ENCODE data around the gene ALOX5. TPM values are rescaled to one million over a fixed set of nuclear protein-coding genes. Genes with fewer than 3 reads are reported as not detected.
A peak's percentile ranks its signal among the peaks of the same experiment; 100 is the strongest.

Gene ALOX5
- total RNA-seq, 1 donor from 2014 or later = 1.6 TPM

DNA sequence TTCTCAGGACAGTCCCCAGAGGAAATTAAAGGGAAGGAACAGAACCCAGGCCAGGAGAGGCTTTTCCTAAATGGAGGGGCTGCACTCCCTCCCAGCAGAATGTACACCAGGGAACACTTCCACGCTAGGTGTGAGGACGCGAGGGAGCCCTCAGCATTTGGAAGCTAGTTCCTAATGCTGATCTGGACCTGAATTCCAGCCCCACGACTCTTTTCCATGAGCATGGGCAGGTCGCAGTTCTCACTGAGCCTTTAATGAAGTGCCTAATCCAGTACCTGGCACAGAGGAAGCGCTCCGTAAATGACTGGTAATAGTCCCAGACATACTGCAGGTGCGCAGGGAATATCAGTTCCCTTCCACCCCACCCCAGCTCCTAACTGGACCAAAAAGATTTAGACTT is 1.1 kb downstream of the ALOX5 start:
- H3K4me3 ChIP-seq = no peak overlapping the region
- H4K20me1 ChIP-seq (ENCODE audit: low read depth) = no peaks in the 10 kb centered on the region
- H3K4me3 Mint-ChIP-seq = peak overlapping the region; percentile 82
- H3K27me3 ChIP-seq = peaks cover 80% of the 10 kb centered on the region
- H2AFZ ChIP-seq (replicated peaks) = no peak overlapping the region
- H3K27ac Mint-ChIP-seq = no peak overlapping the region
- no peaks in the 10 kb centered on the region for H3K9me3 ChIP-seq (ENCODE audit: low read depth)
- peaks cover 8% of the 10 kb centered on the region for H3K4me1 Mint-ChIP-seq
- peaks cover 2% of the 10 kb centered on the region for H3K9me3 Mint-ChIP-seq
- H3K4me2 ChIP-seq = no peak overlapping the region
- H3K36me3 ChIP-seq = no peaks in the 10 kb centered on the region
- no peak for TF ChIP-seq CTCF (IDR thresholded peaks at IDR 0.05)
- TF ChIP-seq EZH2 (IDR thresholded peaks at IDR 0.05) = no peak
- TF ChIP-seq EZH2phosphoT487 (IDR thresholded peaks at IDR 0.05) = no peak
- no peak for DNase-seq (ENCODE audit: low spot score)
- H3K4me1 ChIP-seq = peaks cover 9% of the 10 kb centered on the region
- peaks cover 52% of the 10 kb centered on the region for H3K27me3 Mint-ChIP-seq (ENCODE audit: insufficient read depth, low read depth)
- H3K9ac ChIP-seq = no peak overlapping the region
- H3F3A ChIP-seq (ENCODE audit: low read depth) = peaks cover 4% of the 10 kb centered on the region
- H3K27ac ChIP-seq = no peak overlapping the region
- no peaks in the 10 kb centered on the region for H3K79me2 ChIP-seq (ENCODE audit: low read depth)
- H3K36me3 Mint-ChIP-seq = peaks cover 2% of the 10 kb centered on the region

DNA sequence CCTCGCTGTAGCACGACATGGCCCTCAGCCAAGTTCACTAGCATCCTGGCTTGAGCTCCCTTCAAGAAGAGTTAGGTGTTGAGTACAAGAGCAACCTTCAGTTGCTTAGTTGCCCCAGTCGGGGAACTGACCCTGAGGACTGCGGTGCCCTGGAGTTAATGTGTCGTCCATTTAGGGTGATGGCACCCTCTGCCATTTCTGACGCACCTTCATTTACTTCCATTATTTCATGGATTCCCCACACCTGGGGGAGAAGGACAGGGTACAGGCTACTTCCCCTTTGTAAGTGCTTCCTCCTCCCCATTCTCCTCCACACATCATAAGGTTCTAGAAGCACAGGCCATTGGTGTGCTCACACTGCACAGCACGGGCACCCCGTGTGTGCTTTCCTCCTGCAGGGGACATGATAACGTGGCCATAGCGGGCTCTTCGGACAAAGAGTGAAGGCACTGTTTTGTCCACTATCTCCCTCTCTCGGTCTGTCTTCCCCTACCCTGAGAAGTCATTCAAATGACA is 1.8 kb downstream of the ALOX5 start:
- Histone ChIP-seq H3K27me3 (peaks cover 74% of the 10 kb centered on the region), H3F3A (ENCODE audit: low read depth) (peaks cover 4% of the 10 kb centered on the region), H2AFZ (replicated peaks) (no peak overlapping the region), H3K4me2 (no peak overlapping the region), H3K4me1 (peaks cover 9% of the 10 kb centered on the region), H3K9ac (no peak overlapping the region), H3K27ac (no peak overlapping the region), H3K79me2 (ENCODE audit: low read depth) (no peaks in the 10 kb centered on the region), H4K20me1 (ENCODE audit: low read depth) (no peaks in the 10 kb centered on the region), H3K4me3 (no peak overlapping the region), H3K9me3 (ENCODE audit: low read depth) (no peaks in the 10 kb centered on the region), H3K36me3 (no peaks in the 10 kb centered on the region)
- peaks cover 2% of the 10 kb centered on the region for H3K9me3 Mint-ChIP-seq
- peaks cover 2% of the 10 kb centered on the region for H3K36me3 Mint-ChIP-seq
- peaks cover 8% of the 10 kb centered on the region for H3K4me1 Mint-ChIP-seq
- DNase-seq (ENCODE audit: low spot score) = no peak
- TF ChIP-seq EZH2 (IDR thresholded peaks at IDR 0.05) (no peak), CTCF (IDR thresholded peaks at IDR 0.05) (no peak), EZH2phosphoT487 (IDR thresholded peaks at IDR 0.05) (no peak)
- H3K4me3 Mint-ChIP-seq = peak overlapping the region; percentile 46
- H3K27ac Mint-ChIP-seq = no peak overlapping the region
- peaks cover 51% of the 10 kb centered on the region for H3K27me3 Mint-ChIP-seq (ENCODE audit: insufficient read depth, low read depth)

GRCh38 chr10:45376371-45376801 is 2.4 kb downstream of the ALOX5 start:
- no peaks in the 10 kb centered on the region for H3K79me2 ChIP-seq (ENCODE audit: low read depth)
- Mint-ChIP-seq H3K4me1 (peaks cover 8% of the 10 kb centered on the region), H3K36me3 (peaks cover 2% of the 10 kb centered on the region), H3K4me3 (no peak overlapping the region), H3K27me3 (ENCODE audit: insufficient read depth, low read depth) (peaks cover 46% of the 10 kb centered on the region), H3K9me3 (peaks cover 2% of the 10 kb centered on the region), H3K27ac (no peak overlapping the region)
- TF ChIP-seq CTCF (IDR thresholded peaks at IDR 0.05) (no peak), EZH2phosphoT487 (IDR thresholded peaks at IDR 0.05) (no peak), EZH2 (IDR thresholded peaks at IDR 0.05) (no peak)
- no peak overlapping the region for H3K4me3 ChIP-seq
- no peak overlapping the region for H3K4me2 ChIP-seq
- H3K27ac ChIP-seq = no peak overlapping the region
- DNase-seq (ENCODE audit: low spot score) = no peak
- H3K27me3 ChIP-seq = peaks cover 67% of the 10 kb centered on the region
- no peaks in the 10 kb centered on the region for H3K9me3 ChIP-seq (ENCODE audit: low read depth)
- H3F3A ChIP-seq (ENCODE audit: low read depth) = peaks cover 4% of the 10 kb centered on the region
- no peak overlapping the region for H3K9ac ChIP-seq
- H4K20me1 ChIP-seq (ENCODE audit: low read depth) = no peaks in the 10 kb centered on the region
- H3K36me3 ChIP-seq = no peaks in the 10 kb centered on the region
- peaks cover 9% of the 10 kb centered on the region for H3K4me1 ChIP-seq
- H2AFZ ChIP-seq (replicated peaks) = no peak overlapping the region
